HG03060 (cell line): ENCODE results near the gene PLEKHH2.

Source experiments
- ATAC-seq: cut with Tn5 transposase; IDR thresholded peaks from one replicate; pipeline ENCODE4 v1.9.1; 2021; ENCODE audit warnings: low read depth, moderate number of reproducible peaks; ENCODE audit not compliant: unreplicated experiment

Gene PLEKHH2

DNA sequence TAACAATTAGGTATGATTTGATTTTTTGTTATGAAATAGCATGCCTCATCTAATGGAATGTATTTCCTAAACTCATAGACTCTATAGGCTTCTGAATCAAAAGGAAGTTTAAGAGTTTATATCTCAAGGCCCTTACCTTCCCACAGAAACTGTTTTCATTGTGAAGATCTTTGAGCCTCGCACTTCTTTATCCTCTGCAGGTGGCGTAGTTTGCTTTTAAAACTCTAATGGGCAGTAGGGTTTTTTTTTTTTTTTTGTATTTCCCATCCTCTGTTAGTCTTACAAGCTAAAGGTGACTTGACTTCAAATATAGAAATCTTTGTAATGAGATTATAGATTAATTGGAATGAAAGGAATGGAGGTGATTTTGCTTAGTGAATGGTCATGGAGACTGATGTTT is 165.1 kb downstream of the PLEKHH2 start:
- no peak for ATAC-seq

GRCh38 chr2:43803113-43803512 is 166.1 kb downstream of the PLEKHH2 start:
- ATAC-seq, result no peak

- ATAC-seq, result no peak
Observed at GRCh38 chr2:43806719-43807031, 169.6 kb downstream of the PLEKHH2 start.

- ATAC-seq, result no peak
Observed at GRCh38 chr2:43810452-43810851, 173.4 kb downstream of the PLEKHH2 start.

DNA sequence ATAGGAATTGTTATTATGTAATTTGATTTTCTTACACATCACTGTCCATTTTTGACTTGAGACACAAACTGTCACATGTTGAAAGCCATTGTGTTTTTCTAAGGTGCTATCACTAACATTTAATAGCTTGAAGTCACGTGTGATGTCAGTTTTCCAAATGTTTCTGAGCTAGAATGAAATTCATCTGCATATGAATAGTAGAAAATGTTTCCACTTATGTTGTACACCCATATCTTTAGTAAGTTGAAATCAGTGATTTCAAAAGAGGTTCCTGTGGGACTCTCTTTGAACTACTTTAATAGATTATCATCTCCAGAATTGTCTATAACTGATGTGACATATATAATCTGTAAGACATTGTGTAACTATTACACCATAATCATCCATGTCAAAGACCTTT is 173.8 kb downstream of the PLEKHH2 start:
- ATAC-seq, result no peak

GRCh38 chr2:43812006-43812405 is 174.9 kb downstream of the PLEKHH2 start:
- ATAC-seq, result no peak

- no peak for ATAC-seq
Observed at GRCh38 chr2:43812947-43813346, 175.9 kb downstream of the PLEKHH2 start.

DNA sequence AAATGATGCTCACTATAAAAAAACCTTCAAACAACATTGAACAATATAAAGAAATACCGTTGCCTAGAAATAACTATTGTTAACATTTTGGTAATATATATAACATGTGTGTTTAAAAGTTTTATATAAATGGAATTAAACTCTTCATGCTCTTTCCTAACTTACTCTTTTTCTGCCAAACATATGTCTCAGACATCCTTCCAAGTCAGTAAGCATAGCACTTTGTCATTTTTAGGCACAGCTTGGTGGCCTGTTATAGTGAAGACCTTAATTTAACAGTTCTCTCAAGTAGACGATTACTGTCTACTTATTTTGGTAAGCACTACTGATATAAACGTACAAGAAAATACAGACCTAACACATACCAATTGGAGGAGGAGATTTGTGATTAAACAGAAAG is 177.7 kb downstream of the PLEKHH2 start:
- ATAC-seq, result no peak
